Endothelial cell of umbilical vein (primary cell): ENCODE measurements around the gene CFAP68.

Experiments used
- EZH2 ChIP-seq: IDR thresholded peaks from 2 replicates; pipeline ENCODE4 v1.6.1; 2012; ENCODE audit warnings: borderline replicate concordance, low read depth, mild to moderate bottlenecking, moderate library complexity, low read length, inconsistent platforms; ENCODE audit not compliant: severe bottlenecking
- GATA2 ChIP-seq: IDR thresholded peaks from 2 replicates; pipeline ENCODE4 v1.7.0; 2011; ENCODE audit warnings: low read depth, mild to moderate bottlenecking, moderate library complexity, mixed read lengths, low read length; ENCODE audit not compliant: insufficient read length, insufficient read depth
- JUN ChIP-seq: IDR thresholded peaks from 2 replicates; pipeline ENCODE4 v1.6.1; 2011; ENCODE audit warnings: borderline replicate concordance, low read depth; ENCODE audit not compliant: insufficient read length, insufficient read depth
- POLR2A ChIP-seq: IDR thresholded peaks from 2 replicates; pipeline ENCODE4 v1.6.1; 2012; ENCODE audit warnings: low read depth, mild to moderate bottlenecking, control low read depth, low read length
- TF ChIP-seq, protein P1 (sequence below), 2 donors: IDR thresholded peaks; 1 replicate in 1 of 2; 2 replicates in 1 of 2; pipeline ENCODE4 v1.5.1; 2011; ENCODE audit warnings: low read length in 2 of 2, mild to moderate bottlenecking in 2 of 2, moderate library complexity in 2 of 2, control low read depth in 1 of 2, inconsistent platforms in 1 of 2, low read depth in 1 of 2; ENCODE audit not compliant: insufficient read depth in 1 of 2; ENCODE audit errors: extremely low read depth in 1 of 2
- TF ChIP-seq, protein P2 (sequence below): IDR thresholded peaks from 2 replicates; pipeline ENCODE4 v1.6.1; 2011; ENCODE audit not compliant: insufficient read depth, insufficient read length

DNA sequence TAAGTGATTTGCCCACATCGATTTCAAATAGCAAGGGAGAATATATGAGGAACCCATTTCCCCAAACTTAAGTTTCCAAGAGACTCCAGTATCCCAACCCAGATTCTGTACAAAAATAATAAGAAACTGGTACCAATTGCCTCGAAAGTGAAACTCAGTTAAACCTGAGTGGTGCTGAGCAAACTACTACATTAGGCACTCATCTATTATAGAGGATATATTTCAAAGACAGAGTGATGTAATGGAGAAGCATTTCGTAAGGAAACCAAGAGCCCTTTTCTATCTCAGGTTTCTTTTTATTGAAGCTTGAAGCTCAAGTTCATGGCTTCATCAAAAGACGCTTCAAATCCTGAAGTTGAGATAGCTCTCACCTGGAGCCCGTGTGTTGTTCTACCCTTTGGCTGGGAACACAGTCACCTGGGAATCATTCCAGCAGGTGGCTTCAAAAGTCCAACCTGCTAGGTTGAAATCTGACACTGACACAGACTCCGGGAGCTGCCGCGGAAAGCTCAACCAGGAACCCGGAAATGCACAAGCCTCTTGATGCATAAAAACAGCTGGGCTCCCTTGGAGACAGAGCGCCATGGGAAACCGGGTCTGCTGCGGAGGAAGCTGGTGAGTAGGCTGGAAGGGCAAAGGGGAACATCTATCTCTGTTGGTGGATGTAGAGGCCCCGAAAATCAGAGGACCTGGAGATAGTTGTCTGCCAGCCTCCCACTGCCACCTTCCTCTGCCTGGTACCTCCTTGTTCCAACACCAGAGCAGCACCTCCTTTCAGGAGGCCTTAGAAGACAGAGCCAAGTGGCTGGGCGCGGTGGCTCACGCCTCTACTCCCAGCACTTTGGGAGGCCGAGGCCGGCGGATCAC is 39.3 kb downstream of the CFAP68 start, which contains the start of gene C11orf52:
- TF ChIP-seq EZH2 (no peak), POLR2A (no peak), JUN (no peak), GATA2 (no peak)
- TF ChIP-seq, protein P1, sequence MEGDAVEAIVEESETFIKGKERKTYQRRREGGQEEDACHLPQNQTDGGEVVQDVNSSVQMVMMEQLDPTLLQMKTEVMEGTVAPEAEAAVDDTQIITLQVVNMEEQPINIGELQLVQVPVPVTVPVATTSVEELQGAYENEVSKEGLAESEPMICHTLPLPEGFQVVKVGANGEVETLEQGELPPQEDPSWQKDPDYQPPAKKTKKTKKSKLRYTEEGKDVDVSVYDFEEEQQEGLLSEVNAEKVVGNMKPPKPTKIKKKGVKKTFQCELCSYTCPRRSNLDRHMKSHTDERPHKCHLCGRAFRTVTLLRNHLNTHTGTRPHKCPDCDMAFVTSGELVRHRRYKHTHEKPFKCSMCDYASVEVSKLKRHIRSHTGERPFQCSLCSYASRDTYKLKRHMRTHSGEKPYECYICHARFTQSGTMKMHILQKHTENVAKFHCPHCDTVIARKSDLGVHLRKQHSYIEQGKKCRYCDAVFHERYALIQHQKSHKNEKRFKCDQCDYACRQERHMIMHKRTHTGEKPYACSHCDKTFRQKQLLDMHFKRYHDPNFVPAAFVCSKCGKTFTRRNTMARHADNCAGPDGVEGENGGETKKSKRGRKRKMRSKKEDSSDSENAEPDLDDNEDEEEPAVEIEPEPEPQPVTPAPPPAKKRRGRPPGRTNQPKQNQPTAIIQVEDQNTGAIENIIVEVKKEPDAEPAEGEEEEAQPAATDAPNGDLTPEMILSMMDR (IDR thresholded peaks at IDR 0.05; ENCODE audit: extremely low read depth in 1 of 2, insufficient read depth in 1 of 2, low read depth in 1 of 2, low read length in 2 of 2): no peak
- TF ChIP-seq, protein P2, sequence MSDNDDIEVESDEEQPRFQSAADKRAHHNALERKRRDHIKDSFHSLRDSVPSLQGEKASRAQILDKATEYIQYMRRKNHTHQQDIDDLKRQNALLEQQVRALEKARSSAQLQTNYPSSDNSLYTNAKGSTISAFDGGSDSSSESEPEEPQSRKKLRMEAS: no peak
